Measurements from ENCODE around the gene LIPT2.
"Not testable (repeated sequence)": the region's sequence is repeated elsewhere in the genome, so short reads cannot be mapped to it uniquely, and the experiment has no call there.

LIPT2 gene

GRCh38 chr11:74492974-74493790 lies at the start of gene LIPT2:
Gene LIPT2 (minus strand): TSS chr11:74493724. CDS start chr11:74493703, 21 bp downstream.
- DNase-seq (ENCODE audit: low read depth in 2 of 2) = peak; percentile 92 to 97

DNA sequence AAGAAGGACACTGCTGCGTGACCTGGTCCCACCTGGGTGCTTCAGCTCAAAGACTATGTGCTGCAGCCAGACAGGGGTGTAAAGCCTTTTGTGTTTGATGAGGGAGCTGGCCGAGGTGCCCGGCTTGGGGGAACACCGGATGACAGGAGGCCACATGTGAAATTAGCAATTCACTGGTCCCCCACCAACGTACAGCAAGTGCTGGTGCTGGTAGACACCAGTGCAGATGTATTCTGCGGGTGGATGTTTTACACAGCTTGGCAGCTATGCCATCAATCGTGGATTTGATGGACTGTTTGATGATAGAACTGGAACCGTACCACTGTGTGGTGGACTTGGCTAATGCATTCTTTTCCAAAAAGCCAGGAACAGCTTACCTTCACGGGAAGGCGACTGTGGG lies 47.9 kb upstream of the LIPT2 start:
- DNase-seq (ENCODE audit: low read depth in 2 of 2) = no peak

DNA sequence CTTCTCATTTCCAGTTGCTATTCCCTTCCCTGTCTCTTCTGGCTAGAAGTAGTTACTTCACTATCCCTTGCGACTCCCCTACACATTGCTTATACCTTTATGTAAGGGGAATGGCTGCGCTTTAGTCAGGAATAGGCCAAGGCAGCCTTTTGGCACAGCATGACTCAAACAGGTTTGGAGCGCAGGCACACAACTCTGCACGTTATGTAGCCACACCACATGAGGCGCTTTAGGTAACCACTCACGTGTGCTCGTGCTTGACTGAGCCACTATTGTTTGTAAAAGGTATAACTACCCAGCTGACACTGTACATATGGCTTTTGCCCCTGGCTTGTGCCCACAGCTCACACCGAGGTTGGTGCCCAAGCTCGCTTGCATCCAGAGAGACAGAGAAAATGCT lies 46.7 kb upstream of the LIPT2 start:
- no peak for DNase-seq (ENCODE audit: low read depth in 2 of 2)

GRCh38 chr11:74538680-74539079 lies 45.2 kb upstream of the LIPT2 start:
- no peak for DNase-seq (ENCODE audit: low read depth in 2 of 2)

DNA sequence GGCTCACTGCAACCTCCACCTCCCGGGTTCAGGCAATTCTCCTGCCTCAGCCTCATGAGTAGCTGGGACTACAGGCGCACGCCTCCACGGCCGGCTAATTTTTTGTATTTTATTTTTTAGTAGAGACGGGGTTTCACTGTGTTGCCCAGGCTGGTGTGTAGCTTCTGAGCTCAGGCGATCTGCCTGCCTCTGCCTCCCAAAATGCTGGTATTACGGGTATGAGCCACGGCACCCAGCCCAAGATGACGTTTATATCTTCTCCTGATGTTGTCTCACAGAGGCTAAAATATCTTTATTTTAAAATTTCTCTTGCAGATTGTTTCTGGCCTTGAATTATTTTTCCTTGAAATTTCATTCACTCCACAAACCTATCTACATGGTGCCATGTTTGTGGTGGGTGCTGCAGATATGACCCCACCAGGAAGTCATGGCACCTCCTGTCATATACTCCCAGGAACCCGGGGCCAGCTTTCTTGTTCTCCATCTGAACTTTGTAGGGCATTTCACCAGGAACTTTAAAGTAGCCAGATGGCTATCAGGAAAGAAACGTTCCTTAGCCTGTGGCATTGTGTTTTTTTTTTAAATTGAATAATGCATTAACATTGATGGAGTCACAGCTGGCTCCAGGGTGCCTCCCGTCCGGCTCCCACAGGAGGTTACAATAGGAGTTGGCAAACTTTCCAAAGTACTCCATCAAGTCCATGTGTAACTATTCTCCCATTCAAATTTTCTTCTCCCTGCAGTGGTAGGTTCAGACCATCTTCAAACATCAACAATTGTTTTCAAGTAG lies 42.0 kb upstream of the LIPT2 start:
- DNase-seq (ENCODE audit: low read depth in 2 of 2) = no peak

DNA sequence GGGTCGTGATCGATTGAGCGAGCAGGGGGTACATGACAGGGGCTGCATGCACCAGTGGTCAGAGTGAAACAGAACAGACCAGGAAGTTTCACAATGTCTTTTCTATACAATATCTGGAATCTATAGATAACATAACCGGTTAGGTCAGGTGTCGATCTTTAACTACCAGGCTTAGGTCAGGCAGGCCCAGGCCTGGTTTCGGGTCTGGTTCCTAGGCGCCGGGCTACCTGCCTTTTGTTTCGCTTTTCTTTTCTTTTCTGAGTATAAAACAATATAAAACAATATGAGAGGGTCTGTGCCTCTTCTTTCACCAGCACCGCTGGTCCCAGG lies 41.4 kb upstream of the LIPT2 start:
- DNase-seq (ENCODE audit: low read depth in 2 of 2) = not testable (repeated sequence)

GRCh38 chr11:74534216-74534945 lies 40.9 kb upstream of the LIPT2 start:
- no peak for DNase-seq (ENCODE audit: low read depth in 2 of 2)

DNA sequence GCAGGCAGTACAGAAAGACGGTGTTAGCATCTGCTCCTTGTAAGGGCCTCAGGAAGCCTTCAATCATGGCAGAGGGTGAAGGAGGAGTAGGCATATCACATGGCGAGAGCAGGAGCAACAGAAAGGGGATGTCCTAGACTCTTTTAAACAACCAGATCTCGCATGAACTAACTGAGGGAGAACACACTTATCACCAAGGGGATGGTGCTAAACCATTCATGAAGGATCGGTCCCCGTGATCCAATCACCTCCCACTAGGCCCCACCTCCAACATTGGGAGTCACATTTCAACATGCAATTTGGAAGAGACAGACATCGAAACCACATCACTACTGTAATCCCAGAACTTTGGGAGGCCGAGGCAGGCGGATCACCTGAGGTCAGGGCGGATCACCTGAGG lies 39.9 kb upstream of the LIPT2 start:
- no peak for DNase-seq (ENCODE audit: low read depth in 2 of 2)

DNA sequence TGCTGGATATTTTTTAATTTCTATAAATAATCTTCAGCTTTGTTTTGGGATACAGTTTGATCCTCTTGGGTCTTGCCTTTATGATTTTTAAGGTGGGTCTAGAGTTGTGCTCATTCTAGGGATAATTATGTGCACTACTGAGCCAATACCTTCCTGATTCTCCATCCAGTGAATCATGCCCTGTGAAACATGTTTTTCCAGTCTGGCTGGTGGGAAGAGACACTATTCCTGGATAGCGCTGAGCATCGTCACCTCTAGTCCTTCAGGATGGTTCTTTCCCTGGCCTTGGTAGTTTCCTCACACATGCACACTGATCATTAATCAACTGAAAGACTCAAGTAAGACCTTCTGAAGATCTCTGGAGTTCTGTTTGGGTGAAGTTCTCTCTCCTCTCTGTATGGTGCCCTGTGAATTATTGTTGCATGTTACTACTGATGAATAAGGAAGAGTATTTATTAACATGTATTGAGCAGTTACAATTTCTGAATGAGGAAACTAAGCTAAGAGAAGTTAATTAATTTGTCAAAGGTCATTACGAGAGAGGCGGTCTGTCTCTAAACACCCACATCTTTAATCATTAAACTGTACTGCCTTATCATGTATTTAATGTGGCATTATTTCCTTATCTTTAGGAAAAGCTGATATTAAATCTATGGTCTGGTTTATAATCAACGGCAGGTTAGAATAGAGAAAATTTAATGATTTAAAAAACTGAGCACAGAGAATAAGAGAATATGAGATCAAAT lies 39.1 kb upstream of the LIPT2 start:
- DNase-seq (ENCODE audit: low read depth in 2 of 2) = no peak

DNA sequence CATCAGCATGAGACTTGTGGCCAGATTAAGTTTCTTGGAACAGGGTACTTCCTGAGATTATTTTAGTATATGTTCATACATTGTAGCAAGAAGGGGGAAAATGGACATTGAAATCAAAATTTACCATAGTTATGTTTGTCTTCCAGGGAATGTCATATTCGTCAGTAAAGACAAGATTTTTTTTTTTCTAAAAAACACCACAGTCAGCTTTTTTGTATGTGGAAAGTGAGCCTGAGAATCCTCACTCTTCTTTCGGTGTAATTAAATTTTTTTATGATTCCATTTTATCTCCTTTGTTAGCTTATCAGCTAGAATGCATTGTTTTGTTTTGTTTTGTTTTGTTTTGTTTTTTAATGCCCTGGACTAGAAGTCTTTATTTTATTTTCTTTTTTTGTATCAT lies 31.5 kb upstream of the LIPT2 start:
- no peak for DNase-seq (ENCODE audit: low read depth in 2 of 2)

- no peak for DNase-seq (ENCODE audit: low read depth in 2 of 2)
These were observed 31.0 kb upstream of the LIPT2 start for GRCh38 chr11:74524501-74524900.

DNA sequence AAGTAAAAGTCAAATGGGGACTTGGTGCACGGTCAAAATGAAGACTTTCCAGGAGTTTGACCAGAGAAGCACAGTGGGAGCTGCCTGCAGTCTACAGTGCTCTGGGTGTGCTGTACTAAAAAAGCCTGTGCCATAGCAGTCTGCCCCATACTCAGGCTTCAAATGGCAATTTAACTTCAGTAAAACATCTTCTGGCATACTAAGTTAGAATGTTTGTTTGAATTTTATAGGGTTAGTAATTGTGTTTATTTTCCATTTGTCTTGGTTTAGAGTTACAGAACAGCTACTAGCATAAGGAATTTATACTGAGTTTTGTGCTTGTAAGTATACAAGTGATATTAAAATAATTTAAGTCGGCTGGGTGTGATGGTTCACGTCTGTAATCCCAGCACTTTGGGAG lies 29.3 kb upstream of the LIPT2 start:
- no peak for DNase-seq (ENCODE audit: low read depth in 2 of 2)

- DNase-seq (ENCODE audit: low read depth in 2 of 2) = no peak
These were observed 28.2 kb upstream of the LIPT2 start for GRCh38 chr11:74521666-74522252.

DNA sequence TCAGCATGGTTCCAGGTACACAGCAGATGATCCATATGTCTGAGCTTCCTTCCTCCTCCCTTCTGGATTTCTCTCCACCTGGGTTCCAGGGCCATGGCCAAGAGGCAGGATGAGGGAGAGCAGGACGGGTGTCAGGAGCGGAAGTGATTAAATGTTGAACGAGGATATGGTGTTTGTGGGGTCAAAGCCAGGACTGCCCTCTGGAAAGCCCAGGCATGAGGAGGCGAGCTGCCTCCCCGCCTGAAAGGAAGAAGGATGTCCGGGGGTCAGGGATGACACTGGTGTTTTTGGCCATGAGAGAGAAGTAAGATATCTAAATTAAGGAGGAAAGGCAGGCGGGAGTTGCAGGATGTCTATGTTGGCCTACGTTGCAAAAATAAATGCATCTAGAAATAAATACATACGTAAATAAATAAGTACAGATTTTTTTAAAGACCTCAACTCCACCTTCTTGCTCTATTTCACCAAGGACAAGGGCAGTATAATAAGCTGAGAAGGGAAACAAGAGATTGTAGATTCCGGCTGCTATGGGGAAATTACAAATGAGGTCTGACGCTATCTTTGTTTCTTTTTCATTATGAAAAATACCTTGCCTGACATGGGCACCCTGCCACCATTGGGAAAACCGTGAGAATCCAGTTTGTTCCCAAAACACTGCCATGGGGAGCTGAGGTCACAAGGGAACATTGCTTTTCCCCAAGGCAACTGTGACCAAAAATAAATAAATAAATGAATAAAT lies 27.6 kb upstream of the LIPT2 start:
- DNase-seq (ENCODE audit: low read depth in 2 of 2) = no peak

- DNase-seq (ENCODE audit: low read depth in 2 of 2) = no peak
These were observed 26.8 kb upstream of the LIPT2 start for GRCh38 chr11:74520316-74520715.

DNA sequence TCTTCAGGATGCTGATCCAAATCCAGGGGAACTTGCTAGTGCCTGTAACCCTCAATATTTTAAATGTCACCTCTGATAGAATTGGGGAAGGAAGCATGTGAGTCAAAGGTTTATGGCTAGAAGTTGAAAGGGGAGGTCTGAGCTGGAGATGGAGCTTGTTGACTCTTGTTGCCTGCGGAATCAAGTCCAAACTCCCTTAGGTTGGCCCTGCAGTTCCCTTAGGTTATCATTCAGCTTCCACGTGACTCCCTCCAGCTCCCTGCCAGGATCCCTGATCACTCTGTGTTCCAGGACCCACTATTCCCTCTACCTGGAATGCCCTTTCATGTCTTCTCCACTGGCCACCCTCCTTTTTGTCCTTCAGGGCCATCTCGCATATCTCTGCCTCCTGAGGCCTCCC lies 26.2 kb upstream of the LIPT2 start:
- no peak for DNase-seq (ENCODE audit: low read depth in 2 of 2)

GRCh38 chr11:74517592-74517991 lies 24.1 kb upstream of the LIPT2 start:
- DNase-seq (ENCODE audit: low read depth in 2 of 2) = not testable (repeated sequence)

- no peak for DNase-seq (ENCODE audit: low read depth in 2 of 2)
These were observed 14.1 kb upstream of the LIPT2 start for GRCh38 chr11:74507582-74507981.

GRCh38 chr11:74506823-74507222 lies 13.3 kb upstream of the LIPT2 start:
- no peak for DNase-seq (ENCODE audit: low read depth in 2 of 2)

- no peak for DNase-seq (ENCODE audit: low read depth in 2 of 2)
These were observed 12.4 kb upstream of the LIPT2 start for GRCh38 chr11:74505911-74506310.

Measured in stimulated activated CD4-positive, alpha-beta T cell treated with anti-CD3 and anti-CD28 coated beads, Interleukin-12 subunit alpha, Interleukin-12 subunit beta, amount 100 ng/mL, for 24 hours (primary cell).